ENCODE data around the gene RTP5. TPM values are rescaled to one million over a fixed set of nuclear protein-coding genes. Genes with fewer than 3 reads are reported as not detected.
A peak's percentile ranks its signal among the peaks of the same experiment; 100 is the strongest.

RTP5 gene
- total and polyA plus RNA-seq, 11 donors = not detected

GRCh38 chr2:241864168-241864849 is 5.2 kb upstream of the RTP5 start:
- H3K27ac ChIP-seq = no peak overlapping the region
- TF ChIP-seq, protein P1, sequence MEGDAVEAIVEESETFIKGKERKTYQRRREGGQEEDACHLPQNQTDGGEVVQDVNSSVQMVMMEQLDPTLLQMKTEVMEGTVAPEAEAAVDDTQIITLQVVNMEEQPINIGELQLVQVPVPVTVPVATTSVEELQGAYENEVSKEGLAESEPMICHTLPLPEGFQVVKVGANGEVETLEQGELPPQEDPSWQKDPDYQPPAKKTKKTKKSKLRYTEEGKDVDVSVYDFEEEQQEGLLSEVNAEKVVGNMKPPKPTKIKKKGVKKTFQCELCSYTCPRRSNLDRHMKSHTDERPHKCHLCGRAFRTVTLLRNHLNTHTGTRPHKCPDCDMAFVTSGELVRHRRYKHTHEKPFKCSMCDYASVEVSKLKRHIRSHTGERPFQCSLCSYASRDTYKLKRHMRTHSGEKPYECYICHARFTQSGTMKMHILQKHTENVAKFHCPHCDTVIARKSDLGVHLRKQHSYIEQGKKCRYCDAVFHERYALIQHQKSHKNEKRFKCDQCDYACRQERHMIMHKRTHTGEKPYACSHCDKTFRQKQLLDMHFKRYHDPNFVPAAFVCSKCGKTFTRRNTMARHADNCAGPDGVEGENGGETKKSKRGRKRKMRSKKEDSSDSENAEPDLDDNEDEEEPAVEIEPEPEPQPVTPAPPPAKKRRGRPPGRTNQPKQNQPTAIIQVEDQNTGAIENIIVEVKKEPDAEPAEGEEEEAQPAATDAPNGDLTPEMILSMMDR (IDR thresholded peaks at IDR 0.05) = no peak
- TF ChIP-seq POLR2A (IDR thresholded peaks at IDR 0.05) = no peak
- H3K4me1 ChIP-seq = peaks cover 0 to 26% (median 15%) of the 10 kb centered on the region in 12 donors
- ATAC-seq = no peak
- no peaks in the 10 kb centered on the region for H3K36me3 ChIP-seq
- intact Hi-C loops (cut with DNase I) = loop anchor here in 2 of 10 donors (5.0 to 10.0 kb wide), 2 partner anchors 110 to 132 kb away; partner anchors contain the start of gene D2HGDH (in 1 of the 2)
- DNase-seq = peak in 1 of 5 donors; percentile 5
- 68 to 94% (median 93%) methylated on average over 2 of the region's 2 CpGs for WGBS, 4 donors
- no peaks in the 10 kb centered on the region for H3K9me3 ChIP-seq
- H3K4me3 ChIP-seq = no peak overlapping the region
- peaks cover 8 to 56% (median 27%) of the 10 kb centered on the region in 9 donors for H3K27me3 ChIP-seq

GRCh38 chr2:241864850-241865213 is 4.7 kb upstream of the RTP5 start:
- TF ChIP-seq, protein P1 (IDR thresholded peaks at IDR 0.05) = no peak
- no peak for TF ChIP-seq POLR2A (IDR thresholded peaks at IDR 0.05)
- Histone ChIP-seq H3K9me3 (no peaks in the 10 kb centered on the region), H3K27ac (no peak overlapping the region), H3K27me3 (peaks cover 8 to 56% (median 27%) of the 10 kb centered on the region in 9 donors), H3K4me1 (peaks cover 0 to 21% (median 11%) of the 10 kb centered on the region in 12 donors), H3K36me3 (no peaks in the 10 kb centered on the region), H3K4me3 (no peak overlapping the region)
- WGBS, 4 donors = 93 to 96% (median 95%) methylated on average over 5 of the region's 5 CpGs
- DNase-seq = peak in 3 of 5 donors; percentile 0 to 36 (median 5)
- intact Hi-C loops (cut with DNase I) = loop anchor here in 2 of 10 donors (5.0 to 10.0 kb wide), 2 partner anchors 110 to 133 kb away; partner anchors contain the start of gene D2HGDH (in 1 of the 2)
- no peak for ATAC-seq

- 83 to 93% (median 89%) methylated on average over 3 of the region's 3 CpGs for WGBS, 4 donors
- no peak for TF ChIP-seq POLR2A (IDR thresholded peaks at IDR 0.05)
- TF ChIP-seq, protein P1 (IDR thresholded peaks at IDR 0.05) = no peak
- peaks cover 8 to 53% (median 27%) of the 10 kb centered on the region in 9 donors for H3K27me3 ChIP-seq
Observed at GRCh38 chr2:241865416-241865956, 4.0 kb upstream of the RTP5 start.

More at GRCh38 chr2:241865416-241865956, 4.0 kb upstream of the RTP5 start:
- Histone ChIP-seq H3K4me1 (peaks cover 0 to 14% (median 5%) of the 10 kb centered on the region in 12 donors), H3K9me3 (no peaks in the 10 kb centered on the region), H3K27ac (no peak overlapping the region), H3K4me3 (no peak overlapping the region), H3K36me3 (no peaks in the 10 kb centered on the region)
- no peak for ATAC-seq
- intact Hi-C loops (cut with DNase I) = loop anchor here in 1 of 10 donors (10.0 kb wide), 1 partner anchor 111 kb away; no protein-coding TSS in a partner anchor
- DNase-seq = peak in 2 of 5 donors; percentile 1 to 8

Data from heart left ventricle (tissue), 16 donors.